Neural crest cell (in vitro differentiated cells): Measurements from ENCODE around the gene HSPA8. TPM values are rescaled to one million over a fixed set of nuclear protein-coding genes. Genes with fewer than 3 reads are reported as not detected.
A peak's percentile ranks its signal among the peaks of the same experiment; 100 is the strongest.

ENCODE experiments used
- DNase-seq: peaks from one replicate; pipeline ENCODE4 v3.0.0; 2021; ENCODE audit warnings: low read depth, mixed read lengths, low spot score
- H3K27ac Mint-ChIP-seq: one replicate; pipeline ENCODE4 v1.8.0; 2021; ENCODE audit warnings: mild to moderate bottlenecking, mixed read lengths; ENCODE audit not compliant: unreplicated experiment
- H3K27me3 Mint-ChIP-seq: 2 replicates; pipeline ENCODE4 v1.8.0; 2021; ENCODE audit warnings: low read depth, mild to moderate bottlenecking, mixed read lengths
- H3K36me3 Mint-ChIP-seq: 2 replicates; pipeline ENCODE4 v1.8.0; 2021; ENCODE audit warnings: low read depth, mild to moderate bottlenecking, mixed read lengths
- H3K4me1 Mint-ChIP-seq: 2 replicates; pipeline ENCODE4 v1.8.0; 2021; ENCODE audit warnings: mixed read lengths
- H3K4me3 Mint-ChIP-seq: one replicate; pipeline ENCODE4 v1.8.0; 2021; ENCODE audit warnings: mild to moderate bottlenecking, mixed read lengths
- H3K9me3 Mint-ChIP-seq: 2 replicates; pipeline ENCODE4 v1.8.0; 2021; ENCODE audit warnings: mixed read lengths
- total RNA-seq: library from RNA; stranded (reverse); gene quantifications from 2 replicates; pipeline ENCODE4 v1.2.1, GENCODE V29; 2021
- TF ChIP-seq, protein P1 (sequence below): fragments of 200-600 bp; sonication (generic); conservative IDR thresholded peaks from 2 replicates; pipeline ENCODE4 v1.5.0; 2021; ENCODE audit warnings: antibody characterized with exemption, mild to moderate bottlenecking

Gene HSPA8
- total RNA-seq, 1 donor from 2014 or later = 1,559 TPM

DNA sequence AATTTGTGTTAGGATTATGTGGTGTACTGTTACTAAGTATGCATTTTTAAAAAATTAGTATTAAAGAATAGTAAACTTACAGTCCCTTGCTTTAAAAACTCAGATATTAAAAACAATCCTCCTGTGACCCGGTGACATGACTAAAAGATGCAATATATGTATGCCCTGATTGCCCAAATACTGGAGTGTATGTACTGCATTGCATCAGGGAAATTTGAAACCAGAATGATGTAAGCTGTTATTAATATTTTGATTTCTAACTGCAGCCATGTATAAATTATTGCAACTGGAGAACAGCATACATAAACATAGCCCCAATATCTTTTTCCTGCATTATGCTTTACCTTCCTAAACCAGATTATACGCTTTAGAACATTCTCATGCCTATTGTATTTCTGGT, 3.7 kb upstream of the HSPA8 start:
- Mint-ChIP-seq H3K4me1 (peaks cover 42% of the 10 kb centered on the region), H3K27ac (no peak overlapping the region)

DNA sequence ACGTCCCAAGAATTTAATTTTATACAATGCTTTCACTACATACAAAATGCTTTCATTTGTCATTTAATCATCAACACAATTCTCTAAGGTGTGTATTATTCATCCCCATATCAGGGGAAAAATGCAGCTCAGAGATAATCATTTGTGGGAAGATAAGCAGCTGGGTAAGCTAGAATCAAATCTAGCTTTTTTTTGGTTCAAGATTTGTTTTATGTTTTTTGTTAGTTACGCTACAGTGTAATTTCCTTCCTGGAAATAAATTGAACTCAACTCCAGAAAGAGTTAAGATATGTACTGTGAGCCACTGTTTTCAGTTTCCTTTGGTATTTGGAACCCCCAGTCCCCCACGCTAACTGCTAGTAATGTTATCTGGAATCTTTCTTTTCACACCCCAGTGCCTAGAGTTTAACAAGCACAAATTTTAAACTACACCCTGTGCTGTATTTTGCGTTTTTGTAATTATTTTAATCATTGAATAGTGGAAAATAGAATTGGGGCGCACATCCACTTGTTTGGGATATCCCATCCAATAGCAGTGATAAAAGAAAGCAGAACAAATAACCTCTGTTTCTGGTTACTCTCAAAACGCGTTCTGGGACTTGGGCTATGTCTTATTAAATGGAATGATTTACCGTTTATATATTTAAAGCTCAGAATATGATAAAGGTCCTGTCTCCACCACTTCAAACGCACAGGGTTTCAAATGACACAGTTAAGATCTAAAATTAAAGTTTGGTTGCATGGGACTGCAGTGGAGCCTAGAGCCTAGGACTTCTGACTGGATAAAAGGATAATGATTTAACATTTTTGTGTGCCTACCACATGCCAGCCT, 2.1 kb upstream of the HSPA8 start:
- TF ChIP-seq, protein P1, sequence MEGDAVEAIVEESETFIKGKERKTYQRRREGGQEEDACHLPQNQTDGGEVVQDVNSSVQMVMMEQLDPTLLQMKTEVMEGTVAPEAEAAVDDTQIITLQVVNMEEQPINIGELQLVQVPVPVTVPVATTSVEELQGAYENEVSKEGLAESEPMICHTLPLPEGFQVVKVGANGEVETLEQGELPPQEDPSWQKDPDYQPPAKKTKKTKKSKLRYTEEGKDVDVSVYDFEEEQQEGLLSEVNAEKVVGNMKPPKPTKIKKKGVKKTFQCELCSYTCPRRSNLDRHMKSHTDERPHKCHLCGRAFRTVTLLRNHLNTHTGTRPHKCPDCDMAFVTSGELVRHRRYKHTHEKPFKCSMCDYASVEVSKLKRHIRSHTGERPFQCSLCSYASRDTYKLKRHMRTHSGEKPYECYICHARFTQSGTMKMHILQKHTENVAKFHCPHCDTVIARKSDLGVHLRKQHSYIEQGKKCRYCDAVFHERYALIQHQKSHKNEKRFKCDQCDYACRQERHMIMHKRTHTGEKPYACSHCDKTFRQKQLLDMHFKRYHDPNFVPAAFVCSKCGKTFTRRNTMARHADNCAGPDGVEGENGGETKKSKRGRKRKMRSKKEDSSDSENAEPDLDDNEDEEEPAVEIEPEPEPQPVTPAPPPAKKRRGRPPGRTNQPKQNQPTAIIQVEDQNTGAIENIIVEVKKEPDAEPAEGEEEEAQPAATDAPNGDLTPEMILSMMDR = no peak
- H3K36me3 Mint-ChIP-seq = peaks cover 32% of the 10 kb centered on the region

More for the DNA sequence above, 3.7 kb upstream of the HSPA8 start:
- Mint-ChIP-seq H3K27me3 (peaks cover 5% of the 10 kb centered on the region), H3K9me3 (no peaks in the 10 kb centered on the region), H3K4me3 (peak overlapping the region; percentile 67), H3K36me3 (peaks cover 16% of the 10 kb centered on the region)
- TF ChIP-seq, protein P1 = no peak
- no peak for DNase-seq

DNA sequence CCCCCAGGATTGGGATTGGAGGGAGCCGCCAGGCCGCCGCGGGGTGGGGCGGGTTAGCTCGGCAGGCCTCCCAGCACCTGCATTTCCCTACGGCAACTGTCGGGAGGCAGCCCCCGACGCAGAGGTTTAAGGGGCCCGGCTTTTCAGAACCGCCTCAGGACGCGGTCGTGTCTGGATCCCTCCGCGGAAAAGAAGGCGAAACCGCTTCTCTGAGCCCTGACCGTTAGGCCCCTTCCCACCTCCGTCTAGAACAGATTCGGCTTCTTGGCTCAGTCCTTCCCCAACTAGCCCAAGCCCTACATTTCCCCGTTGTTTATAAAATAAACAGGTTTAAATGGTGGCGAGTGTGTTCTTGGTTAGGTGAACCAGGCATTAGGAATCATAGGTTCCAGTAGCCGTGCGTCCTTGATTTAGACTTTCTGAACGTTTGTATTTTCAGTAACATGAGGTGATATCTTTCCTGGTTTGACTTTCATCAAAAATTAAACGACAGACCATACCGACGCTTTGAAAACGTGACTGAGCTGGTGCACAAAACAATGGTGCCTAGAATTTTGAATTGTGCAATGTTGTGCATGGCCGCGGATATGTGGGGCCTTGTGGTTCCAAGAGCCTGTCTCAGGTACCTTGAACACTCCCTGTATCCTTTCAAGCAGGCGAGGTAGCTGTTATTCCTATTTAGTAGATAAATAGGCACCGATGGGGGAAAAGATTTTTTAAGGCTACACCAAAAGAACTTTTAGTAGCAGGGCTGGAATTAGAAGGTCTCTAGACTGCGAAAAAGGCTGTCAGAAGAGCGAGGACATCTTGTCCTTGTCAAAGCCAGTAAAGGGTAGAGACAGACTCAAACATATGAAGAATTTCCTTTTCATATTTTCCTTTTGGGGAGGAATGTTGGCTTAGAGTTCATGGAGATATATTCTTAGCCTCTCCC, 1.2 kb upstream of the HSPA8 start:
- DNase-seq = no peak
- Mint-ChIP-seq H3K4me1 (peaks cover 63% of the 10 kb centered on the region), H3K27me3 (peaks cover 5% of the 10 kb centered on the region), H3K9me3 (no peaks in the 10 kb centered on the region), H3K4me3 (peak overlapping the region; percentile 100), H3K27ac (peak overlapping the region; percentile 98), H3K36me3 (peaks cover 41% of the 10 kb centered on the region)
- TF ChIP-seq, protein P1 = no peak

More for the DNA sequence above, 2.1 kb upstream of the HSPA8 start:
- Mint-ChIP-seq H3K27ac (peak overlapping the region; percentile 98), H3K9me3 (no peaks in the 10 kb centered on the region), H3K4me3 (peak overlapping the region; percentile 100), H3K27me3 (peaks cover 5% of the 10 kb centered on the region), H3K4me1 (peaks cover 57% of the 10 kb centered on the region)
- no peak for DNase-seq

DNA sequence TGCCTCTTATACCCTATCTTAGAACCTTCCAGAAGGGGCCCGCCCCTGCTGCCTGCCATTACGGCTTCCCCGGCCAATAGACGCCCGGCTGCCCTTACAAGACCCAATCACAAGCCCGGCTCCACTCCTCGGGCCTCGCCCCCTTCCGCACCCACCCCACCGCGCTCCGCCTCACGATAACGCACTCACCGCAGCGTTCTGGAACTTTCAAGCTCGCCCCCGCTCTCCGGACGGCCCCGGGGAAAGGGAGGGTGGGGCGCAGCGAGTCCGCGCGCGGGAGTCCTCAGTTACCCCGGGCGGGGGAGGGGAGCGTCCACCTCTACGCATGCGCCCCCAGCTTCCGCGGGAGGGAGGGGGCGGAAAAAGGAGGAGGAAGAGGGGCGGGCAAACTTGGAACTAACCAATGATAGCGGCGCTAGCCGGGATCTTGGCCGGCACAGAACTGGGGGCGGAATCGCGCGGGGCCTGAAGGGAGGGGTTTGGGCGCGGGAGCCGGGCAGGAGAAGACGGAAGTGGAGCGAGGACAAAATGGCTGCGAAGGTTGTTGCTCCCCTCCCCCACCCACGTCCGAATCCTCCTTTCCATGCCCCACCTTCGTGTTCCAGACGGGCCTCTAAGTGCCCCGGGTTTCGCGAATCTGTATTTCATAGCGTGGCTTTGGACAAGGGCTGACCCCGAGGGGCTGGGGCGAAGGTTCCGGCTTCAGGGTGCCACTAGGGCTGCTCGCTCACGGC, 389 bp upstream of the HSPA8 start:
- H3K27ac Mint-ChIP-seq = peak overlapping the region; percentile 98
- H3K9me3 Mint-ChIP-seq = no peaks in the 10 kb centered on the region
- peak; percentile 97 for DNase-seq
- peaks cover 47% of the 10 kb centered on the region for H3K36me3 Mint-ChIP-seq
- TF ChIP-seq, protein P1 = no peak
- peaks cover 71% of the 10 kb centered on the region for H3K4me1 Mint-ChIP-seq
- H3K27me3 Mint-ChIP-seq = peaks cover 5% of the 10 kb centered on the region
- peak overlapping the region; percentile 100 for H3K4me3 Mint-ChIP-seq
